ENCODE measurements around the gene MIX23. TPM values are rescaled to one million over a fixed set of nuclear protein-coding genes. Genes with fewer than 3 reads are reported as not detected.

MIX23 gene
- total RNA-seq, 1 donor from 2014 or later, result 44.9 TPM

- H3K4me3 Mint-ChIP-seq, result no peak overlapping the region
- no peak for TF ChIP-seq CTCF (conservative IDR thresholded peaks at IDR 0.05)
- no peaks in the 10 kb centered on the region for H3K4me1 Mint-ChIP-seq (ENCODE audit: unreplicated experiment)
- no peaks in the 10 kb centered on the region for H3K9me3 Mint-ChIP-seq
- peaks cover 9% of the 10 kb centered on the region for H3K36me3 Mint-ChIP-seq
- no peaks in the 10 kb centered on the region for H3K27me3 Mint-ChIP-seq
- no peak for DNase-seq (ENCODE audit: extremely low spot score, unreplicated experiment)
- H3K27ac Mint-ChIP-seq, result no peak overlapping the region
Observed at GRCh38 chr3:122403489-122403888, 20.5 kb upstream of the MIX23 start.

- Mint-ChIP-seq H3K4me3 (no peak overlapping the region), H3K27ac (no peak overlapping the region)
- TF ChIP-seq CTCF (conservative IDR thresholded peaks at IDR 0.05), result no peak
Observed at GRCh38 chr3:122398920-122399319, 15.9 kb upstream of the MIX23 start.

GRCh38 chr3:122397201-122397600 lies 14.2 kb upstream of the MIX23 start:
- Mint-ChIP-seq H3K4me3 (no peak overlapping the region), H3K4me1 (ENCODE audit: unreplicated experiment) (peaks cover 4% of the 10 kb centered on the region), H3K27me3 (no peaks in the 10 kb centered on the region), H3K36me3 (peaks cover 4% of the 10 kb centered on the region), H3K27ac (no peak overlapping the region), H3K9me3 (no peaks in the 10 kb centered on the region)
- no peak for DNase-seq (ENCODE audit: extremely low spot score, unreplicated experiment)
- no peak for TF ChIP-seq CTCF (conservative IDR thresholded peaks at IDR 0.05)

More at GRCh38 chr3:122398920-122399319, 15.9 kb upstream of the MIX23 start:
- no peaks in the 10 kb centered on the region for H3K27me3 Mint-ChIP-seq
- no peaks in the 10 kb centered on the region for H3K4me1 Mint-ChIP-seq (ENCODE audit: unreplicated experiment)
- peaks cover 8% of the 10 kb centered on the region for H3K36me3 Mint-ChIP-seq
- no peak for DNase-seq (ENCODE audit: extremely low spot score, unreplicated experiment)
- no peaks in the 10 kb centered on the region for H3K9me3 Mint-ChIP-seq

- no peak for TF ChIP-seq CTCF (conservative IDR thresholded peaks at IDR 0.05)
- Mint-ChIP-seq H3K27ac (no peak overlapping the region), H3K4me1 (ENCODE audit: unreplicated experiment) (peaks cover 4% of the 10 kb centered on the region), H3K36me3 (peaks cover 4% of the 10 kb centered on the region), H3K27me3 (no peaks in the 10 kb centered on the region), H3K9me3 (no peaks in the 10 kb centered on the region), H3K4me3 (no peak overlapping the region)
- DNase-seq (ENCODE audit: extremely low spot score, unreplicated experiment), result no peak
Observed at GRCh38 chr3:122396511-122396910, 13.5 kb upstream of the MIX23 start.

- Mint-ChIP-seq H3K36me3 (peaks cover 4% of the 10 kb centered on the region), H3K4me3 (no peak overlapping the region), H3K27me3 (no peaks in the 10 kb centered on the region), H3K9me3 (no peaks in the 10 kb centered on the region), H3K4me1 (ENCODE audit: unreplicated experiment) (peaks cover 4% of the 10 kb centered on the region), H3K27ac (no peak overlapping the region)
- no peak for DNase-seq (ENCODE audit: extremely low spot score, unreplicated experiment)
- TF ChIP-seq CTCF (conservative IDR thresholded peaks at IDR 0.05), result no peak
Observed at GRCh38 chr3:122395582-122395981, 12.6 kb upstream of the MIX23 start.

GRCh38 chr3:122394173-122394572 lies 11.1 kb upstream of the MIX23 start:
- Mint-ChIP-seq H3K27me3 (no peaks in the 10 kb centered on the region), H3K36me3 (peaks cover 4% of the 10 kb centered on the region), H3K27ac (peak overlapping the region; percentile 44), H3K4me1 (ENCODE audit: unreplicated experiment) (peaks cover 4% of the 10 kb centered on the region), H3K4me3 (no peak overlapping the region), H3K9me3 (no peaks in the 10 kb centered on the region)
- TF ChIP-seq CTCF (conservative IDR thresholded peaks at IDR 0.05), result no peak
- DNase-seq (ENCODE audit: extremely low spot score, unreplicated experiment), result no peak
